ENCODE measurements around the gene CRYBA4. TPM values are rescaled to one million over a fixed set of nuclear protein-coding genes. Genes with fewer than 3 reads are reported as not detected.
"Not testable (repeated sequence)": the region's sequence is repeated elsewhere in the genome, so short reads cannot be mapped to it uniquely, and the experiment has no call there.

Gene CRYBA4
- total RNA-seq, 1 donor, result not detected

DNA sequence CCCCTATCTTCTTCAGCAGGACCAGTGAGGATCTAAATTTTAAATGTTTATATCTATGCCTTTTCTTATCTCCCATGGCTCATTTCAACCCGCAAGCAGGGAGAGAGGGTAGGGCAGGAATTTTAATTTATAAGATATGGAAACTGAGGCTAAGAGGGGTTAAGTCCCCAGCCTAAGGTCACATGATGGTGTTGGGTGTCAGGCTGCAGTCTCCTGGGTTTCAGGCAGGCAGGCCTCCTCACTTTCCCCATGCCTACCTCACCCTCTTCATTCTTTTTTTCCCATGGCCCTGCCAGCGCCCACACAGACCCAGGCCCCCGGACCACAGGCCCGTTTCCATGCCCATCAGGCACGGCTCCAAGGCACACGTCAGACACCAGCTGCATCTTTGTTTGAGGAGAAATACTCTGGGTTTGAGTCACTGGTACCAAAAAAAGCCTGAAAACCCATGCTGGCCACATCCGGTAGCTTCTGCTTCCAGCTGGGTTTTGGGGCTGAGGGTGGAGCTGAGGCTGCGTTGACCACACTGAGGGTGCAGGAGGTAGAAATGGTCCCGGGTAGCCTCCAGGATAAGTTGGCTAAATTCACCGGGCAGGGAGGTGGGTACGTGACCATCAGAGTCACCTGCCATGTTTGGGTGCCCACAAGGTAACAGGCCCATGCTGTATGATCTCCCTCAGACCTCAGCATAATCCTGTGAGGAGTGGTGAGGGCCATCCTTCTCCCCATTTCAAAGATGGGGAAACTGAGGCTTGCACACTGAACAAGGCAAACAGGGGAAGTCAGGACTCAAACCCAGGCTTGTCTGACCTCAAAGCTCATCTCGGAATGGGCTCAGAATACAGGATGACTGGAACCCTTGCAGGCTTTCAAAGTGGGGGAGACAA is 11.4 kb upstream of the CRYBA4 start:
- H3K27ac ChIP-seq (ENCODE audit: low read depth, low read length), result peak overlapping the region; percentile 65
- no peak for TF ChIP-seq CTCF (IDR thresholded peaks at IDR 0.05; ENCODE audit: extremely low read depth, low read depth, low read length)
- peak; percentile 95 for DNase-seq (ENCODE audit: insufficient read length, low spot score, missing footprints)
- H3K27me3 ChIP-seq (ENCODE audit: insufficient read depth, low read length), result peaks cover 9% of the 10 kb centered on the region
- peak overlapping the region; percentile 67 for H3K4me2 ChIP-seq (ENCODE audit: insufficient read depth, low read length)
- H4K20me1 ChIP-seq (ENCODE audit: insufficient read depth, low read length), result no peaks in the 10 kb centered on the region
- no peak overlapping the region for H3K4me3 ChIP-seq (ENCODE audit: insufficient read depth, low read length)
- peak overlapping the region; percentile 30 for H2AFZ ChIP-seq (ENCODE audit: low read length)
- H3K79me2 ChIP-seq (ENCODE audit: insufficient read depth, low read length), result no peaks in the 10 kb centered on the region
- no peaks in the 10 kb centered on the region for H3K36me3 ChIP-seq (ENCODE audit: insufficient read depth, low read length)
- H3K9me3 ChIP-seq (ENCODE audit: low read depth, low read length), result no peaks in the 10 kb centered on the region
- peaks cover 20% of the 10 kb centered on the region for H3K4me1 ChIP-seq (ENCODE audit: insufficient read depth, low read length)

DNA sequence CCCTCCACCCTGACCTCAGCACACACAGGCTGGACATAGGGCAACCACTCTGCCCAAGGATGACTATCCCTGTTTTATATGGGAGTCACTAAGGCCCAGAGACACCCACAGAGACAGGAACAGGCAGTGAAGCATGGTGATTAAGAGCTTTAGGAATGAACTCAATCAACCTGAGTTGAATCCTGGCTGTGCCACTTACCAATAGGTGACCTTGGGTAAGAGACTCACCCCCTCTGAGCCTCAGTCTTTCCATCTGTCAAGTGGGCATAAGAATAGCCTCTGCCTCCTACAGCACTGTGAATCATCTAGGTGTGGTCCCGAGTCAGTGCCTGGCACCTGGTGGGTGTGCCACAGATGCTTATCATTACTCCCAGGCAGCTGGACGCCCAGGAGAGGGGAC is 10.8 kb upstream of the CRYBA4 start:
- Histone ChIP-seq H3K27ac (ENCODE audit: low read depth, low read length) (peak overlapping the region; percentile 65), H3K9me3 (ENCODE audit: low read depth, low read length) (no peaks in the 10 kb centered on the region), H4K20me1 (ENCODE audit: insufficient read depth, low read length) (no peaks in the 10 kb centered on the region), H2AFZ (ENCODE audit: low read length) (no peak overlapping the region), H3K4me2 (ENCODE audit: insufficient read depth, low read length) (peak overlapping the region; percentile 67), H3K4me1 (ENCODE audit: insufficient read depth, low read length) (peaks cover 20% of the 10 kb centered on the region), H3K27me3 (ENCODE audit: insufficient read depth, low read length) (peaks cover 9% of the 10 kb centered on the region), H3K4me3 (ENCODE audit: insufficient read depth, low read length) (no peak overlapping the region), H3K79me2 (ENCODE audit: insufficient read depth, low read length) (no peaks in the 10 kb centered on the region), H3K36me3 (ENCODE audit: insufficient read depth, low read length) (no peaks in the 10 kb centered on the region)
- TF ChIP-seq CTCF (IDR thresholded peaks at IDR 0.05; ENCODE audit: extremely low read depth, low read depth, low read length), result no peak
- DNase-seq (ENCODE audit: insufficient read length, low spot score, missing footprints), result peak; percentile 82

DNA sequence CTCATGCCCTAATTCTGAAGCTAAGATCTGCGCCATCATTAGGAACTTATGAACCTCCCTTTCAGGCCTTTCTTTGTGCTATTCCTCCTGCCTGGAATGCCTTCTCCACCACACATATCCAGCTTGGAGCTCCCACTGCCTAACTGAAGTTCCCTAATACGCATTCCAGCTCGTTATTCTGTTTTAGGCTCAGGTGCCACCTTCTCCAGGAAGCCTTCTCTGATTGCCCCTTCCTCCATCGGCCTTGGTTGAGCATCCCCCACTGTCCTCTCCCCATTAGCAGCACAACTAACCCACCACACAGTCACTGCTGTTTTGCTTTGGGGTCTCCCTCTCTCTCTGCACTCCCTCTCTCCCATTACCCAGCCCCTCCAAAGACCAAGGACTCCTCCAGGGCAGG is 9.1 kb upstream of the CRYBA4 start:
- H3K27me3 ChIP-seq (ENCODE audit: insufficient read depth, low read length), result peaks cover 9% of the 10 kb centered on the region
- no peaks in the 10 kb centered on the region for H4K20me1 ChIP-seq (ENCODE audit: insufficient read depth, low read length)
- no peak for TF ChIP-seq CTCF (IDR thresholded peaks at IDR 0.05; ENCODE audit: extremely low read depth, low read depth, low read length)
- no peaks in the 10 kb centered on the region for H3K36me3 ChIP-seq (ENCODE audit: insufficient read depth, low read length)
- H3K4me2 ChIP-seq (ENCODE audit: insufficient read depth, low read length), result no peak overlapping the region
- H3K4me3 ChIP-seq (ENCODE audit: insufficient read depth, low read length), result no peak overlapping the region
- H3K9me3 ChIP-seq (ENCODE audit: low read depth, low read length), result no peaks in the 10 kb centered on the region
- H3K27ac ChIP-seq (ENCODE audit: low read depth, low read length), result no peak overlapping the region
- H3K4me1 ChIP-seq (ENCODE audit: insufficient read depth, low read length), result peaks cover 15% of the 10 kb centered on the region
- no peak overlapping the region for H2AFZ ChIP-seq (ENCODE audit: low read length)
- DNase-seq (ENCODE audit: insufficient read length, low spot score, missing footprints), result no peak
- no peaks in the 10 kb centered on the region for H3K79me2 ChIP-seq (ENCODE audit: insufficient read depth, low read length)

DNA sequence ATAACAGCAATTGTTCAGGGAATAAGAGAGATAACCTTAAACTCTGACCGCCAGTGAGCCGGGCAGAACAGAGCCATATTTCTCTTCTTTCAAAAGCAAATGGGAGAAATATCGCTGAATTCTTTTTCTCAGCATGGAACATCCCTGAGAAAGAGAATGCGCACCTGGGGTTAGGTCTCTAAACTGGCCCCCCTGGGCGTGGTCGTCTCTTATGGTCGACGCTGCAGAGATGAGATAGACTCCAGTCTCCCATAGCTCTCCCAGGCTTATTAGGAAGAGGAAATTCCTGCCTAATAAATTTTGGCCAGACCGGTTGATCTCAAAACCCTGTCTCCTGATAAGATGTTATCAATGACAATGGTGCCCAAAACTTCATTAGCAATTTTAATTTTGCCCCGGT is 8.0 kb upstream of the CRYBA4 start:
- not testable (repeated sequence) for H2AFZ ChIP-seq (ENCODE audit: low read length); H3K4me2 ChIP-seq (ENCODE audit: insufficient read depth, low read length); H3K9me3 ChIP-seq (ENCODE audit: low read depth, low read length)

More for the DNA sequence above, 8.0 kb upstream of the CRYBA4 start:
- H3K4me3 ChIP-seq (ENCODE audit: insufficient read depth, low read length); H3K79me2 ChIP-seq (ENCODE audit: insufficient read depth, low read length); H3K27me3 ChIP-seq (ENCODE audit: insufficient read depth, low read length); H4K20me1 ChIP-seq (ENCODE audit: insufficient read depth, low read length); H3K36me3 ChIP-seq (ENCODE audit: insufficient read depth, low read length); DNase-seq (ENCODE audit: insufficient read length, low spot score, missing footprints); H3K27ac ChIP-seq (ENCODE audit: low read depth, low read length): not testable (repeated sequence)
- H3K4me1 ChIP-seq (ENCODE audit: insufficient read depth, low read length), result peaks cover 15% of the 10 kb centered on the region
